Keratinocyte (primary cell): ENCODE data around the gene RGS3.

Source experiments
- EZH2 ChIP-seq: IDR thresholded peaks from one replicate; pipeline ENCODE4 v1.6.1; 2012; ENCODE audit warnings: inconsistent platforms, mild to moderate bottlenecking, low read length, moderate library complexity
- TF ChIP-seq, protein P1 (sequence below), 3 experiments: IDR thresholded peaks in 1 of 3; conservative IDR thresholded peaks in 1 of 3; optimal IDR thresholded peaks in 1 of 3; 2 replicates in 2 of 3; 3 replicates in 1 of 3; pipeline versions ENCODE3 to v1.5.1; 2011; ENCODE audit warnings: low read length in 3 of 3, mild to moderate bottlenecking in 3 of 3, moderate library complexity in 2 of 3, control low read depth in 1 of 3, inconsistent platforms in 1 of 3; ENCODE audit not compliant: insufficient read depth in 2 of 3; ENCODE audit errors: extremely low read depth in 1 of 3

- TF ChIP-seq, protein P1, sequence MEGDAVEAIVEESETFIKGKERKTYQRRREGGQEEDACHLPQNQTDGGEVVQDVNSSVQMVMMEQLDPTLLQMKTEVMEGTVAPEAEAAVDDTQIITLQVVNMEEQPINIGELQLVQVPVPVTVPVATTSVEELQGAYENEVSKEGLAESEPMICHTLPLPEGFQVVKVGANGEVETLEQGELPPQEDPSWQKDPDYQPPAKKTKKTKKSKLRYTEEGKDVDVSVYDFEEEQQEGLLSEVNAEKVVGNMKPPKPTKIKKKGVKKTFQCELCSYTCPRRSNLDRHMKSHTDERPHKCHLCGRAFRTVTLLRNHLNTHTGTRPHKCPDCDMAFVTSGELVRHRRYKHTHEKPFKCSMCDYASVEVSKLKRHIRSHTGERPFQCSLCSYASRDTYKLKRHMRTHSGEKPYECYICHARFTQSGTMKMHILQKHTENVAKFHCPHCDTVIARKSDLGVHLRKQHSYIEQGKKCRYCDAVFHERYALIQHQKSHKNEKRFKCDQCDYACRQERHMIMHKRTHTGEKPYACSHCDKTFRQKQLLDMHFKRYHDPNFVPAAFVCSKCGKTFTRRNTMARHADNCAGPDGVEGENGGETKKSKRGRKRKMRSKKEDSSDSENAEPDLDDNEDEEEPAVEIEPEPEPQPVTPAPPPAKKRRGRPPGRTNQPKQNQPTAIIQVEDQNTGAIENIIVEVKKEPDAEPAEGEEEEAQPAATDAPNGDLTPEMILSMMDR (optimal IDR thresholded peaks at IDR 0.05 in 1 of 3, IDR thresholded peaks at IDR 0.05 in 1 of 3, conservative IDR thresholded peaks at IDR 0.05 in 1 of 3; ENCODE audit: extremely low read depth in 1 of 3, insufficient read depth in 2 of 3, low read length in 3 of 3) = no peak
- no peak for TF ChIP-seq EZH2
These were observed 156.2 kb downstream of the RGS3 start for GRCh38 chr9:113619491-113620376.
